Activated T-cell treated with anti-CD3 and anti-CD28 coated beads, Interleukin-2, amount 50 U/mL, for 4 hours (primary cell): ENCODE measurements around the gene ADCY10. TPM values are rescaled to one million over a fixed set of nuclear protein-coding genes. Genes with fewer than 3 reads are reported as not detected.
"Not testable (repeated sequence)": the region's sequence is repeated elsewhere in the genome, so short reads cannot be mapped to it uniquely, and the experiment has no call there.

Experiments
- ATAC-seq, 2 donors: fragments of 200-7000 bp; cut with Tn5 transposase; one replicate each; pipeline ENCODE4 v1.10.0; 2021
- DNase-seq: peaks from one replicate; pipeline ENCODE4 v3.0.0-alpha.2; 2020
- H3K27me3 Mint-ChIP-seq: one replicate; pipeline ENCODE4 v1.8.0; 2021; ENCODE audit warnings: low read depth, mixed read lengths
- H3K36me3 Mint-ChIP-seq: one replicate; pipeline ENCODE4 v1.8.0; 2022; ENCODE audit warnings: mixed read lengths; ENCODE audit not compliant: insufficient read depth
- H3K4me1 Mint-ChIP-seq: one replicate; pipeline ENCODE4 v1.8.0; 2021; ENCODE audit warnings: low read depth, mixed read lengths
- H3K4me3 Mint-ChIP-seq: one replicate; pipeline ENCODE4 v1.8.0; 2021; ENCODE audit warnings: mild to moderate bottlenecking, moderate library complexity, mixed read lengths
- H3K9me3 Mint-ChIP-seq: one replicate; pipeline ENCODE4 v1.8.0; 2021; ENCODE audit warnings: mixed read lengths
- total RNA-seq, 3 donors: library from RNA; stranded (reverse); gene quantifications; one replicate each; pipeline ENCODE4 v1.2.1, GENCODE V29; 2021

The ADCY10 gene
- total RNA-seq, 3 donors from 2014 or later, result not detected

GRCh38 chr1:167806235-167806634 lies 107.7 kb downstream of the ADCY10 start:
- H3K4me3 Mint-ChIP-seq, H3K9me3 Mint-ChIP-seq, ATAC-seq, H3K27me3 Mint-ChIP-seq, DNase-seq, H3K36me3 Mint-ChIP-seq: not testable (repeated sequence)
- peaks cover 25% of the 10 kb centered on the region for H3K4me1 Mint-ChIP-seq

GRCh38 chr1:167805041-167805556 lies 108.8 kb downstream of the ADCY10 start:
- Mint-ChIP-seq H3K4me3 (peak overlapping the region; percentile 3), H3K27me3 (peaks cover 3% of the 10 kb centered on the region), H3K36me3 (no peaks in the 10 kb centered on the region), H3K4me1 (peaks cover 25% of the 10 kb centered on the region), H3K9me3 (no peaks in the 10 kb centered on the region)
- no peak for DNase-seq
- ATAC-seq, result peak; percentile 17 to 39

- H3K4me1 Mint-ChIP-seq, result peaks cover 25% of the 10 kb centered on the region
- no peaks in the 10 kb centered on the region for H3K9me3 Mint-ChIP-seq
- peak overlapping the region; percentile 19 for H3K4me3 Mint-ChIP-seq
- peak; percentile 84 for DNase-seq
- peak; percentile 94 to 96 for ATAC-seq
- H3K27me3 Mint-ChIP-seq, result no peaks in the 10 kb centered on the region
- no peaks in the 10 kb centered on the region for H3K36me3 Mint-ChIP-seq
Observed at GRCh38 chr1:167803358-167804207, 110.4 kb downstream of the ADCY10 start.

- no peak overlapping the region for H3K4me3 Mint-ChIP-seq
- H3K27me3 Mint-ChIP-seq, result no peaks in the 10 kb centered on the region
- DNase-seq (no peak), ATAC-seq (no peak)
- no peaks in the 10 kb centered on the region for H3K9me3 Mint-ChIP-seq
- no peaks in the 10 kb centered on the region for H3K36me3 Mint-ChIP-seq
- H3K4me1 Mint-ChIP-seq, result peaks cover 25% of the 10 kb centered on the region
Observed at GRCh38 chr1:167802235-167802634, 111.7 kb downstream of the ADCY10 start.

- Mint-ChIP-seq H3K36me3 (no peaks in the 10 kb centered on the region), H3K9me3 (no peaks in the 10 kb centered on the region), H3K27me3 (no peaks in the 10 kb centered on the region), H3K4me1 (peaks cover 22% of the 10 kb centered on the region), H3K4me3 (no peak overlapping the region)
- DNase-seq (no peak), ATAC-seq (no peak)
Observed at GRCh38 chr1:167800251-167800650, 113.7 kb downstream of the ADCY10 start.

- H3K36me3 Mint-ChIP-seq, result no peaks in the 10 kb centered on the region
- H3K9me3 Mint-ChIP-seq, result no peaks in the 10 kb centered on the region
- DNase-seq, result no peak
- peaks cover 17% of the 10 kb centered on the region for H3K4me1 Mint-ChIP-seq
- no peak overlapping the region for H3K4me3 Mint-ChIP-seq
- no peaks in the 10 kb centered on the region for H3K27me3 Mint-ChIP-seq
- ATAC-seq, result no peak
Observed at GRCh38 chr1:167799747-167800146, 114.2 kb downstream of the ADCY10 start.

- ATAC-seq (no peak), DNase-seq (no peak)
- Mint-ChIP-seq H3K4me1 (peaks cover 9% of the 10 kb centered on the region), H3K27me3 (no peaks in the 10 kb centered on the region), H3K9me3 (no peaks in the 10 kb centered on the region), H3K4me3 (no peak overlapping the region), H3K36me3 (no peaks in the 10 kb centered on the region)
Observed at GRCh38 chr1:167798952-167799351, 115.0 kb downstream of the ADCY10 start.

- Mint-ChIP-seq H3K4me3 (no peak overlapping the region), H3K4me1 (peaks cover 2% of the 10 kb centered on the region), H3K9me3 (no peaks in the 10 kb centered on the region), H3K27me3 (no peaks in the 10 kb centered on the region), H3K36me3 (peaks cover 2% of the 10 kb centered on the region)
- DNase-seq (no peak), ATAC-seq (peak; percentile 50 to 65)
Observed at GRCh38 chr1:167797015-167797414, 116.9 kb downstream of the ADCY10 start.

- Mint-ChIP-seq H3K9me3 (no peaks in the 10 kb centered on the region), H3K4me1 (peaks cover 2% of the 10 kb centered on the region), H3K4me3 (no peak overlapping the region), H3K27me3 (no peaks in the 10 kb centered on the region), H3K36me3 (peaks cover 2% of the 10 kb centered on the region)
- no peak for ATAC-seq
- DNase-seq, result no peak
Observed at GRCh38 chr1:167795810-167796740, 117.9 kb downstream of the ADCY10 start.

GRCh38 chr1:167794043-167794442 lies 119.9 kb downstream of the ADCY10 start:
- Mint-ChIP-seq H3K9me3 (no peaks in the 10 kb centered on the region), H3K4me3 (no peak overlapping the region), H3K4me1 (peaks cover 2% of the 10 kb centered on the region), H3K36me3 (peaks cover 5% of the 10 kb centered on the region), H3K27me3 (no peaks in the 10 kb centered on the region)
- ATAC-seq, result no peak
- DNase-seq, result no peak

- ATAC-seq, result no peak
- peaks cover 2% of the 10 kb centered on the region for H3K4me1 Mint-ChIP-seq
- no peaks in the 10 kb centered on the region for H3K27me3 Mint-ChIP-seq
- H3K36me3 Mint-ChIP-seq, result peaks cover 14% of the 10 kb centered on the region
- H3K9me3 Mint-ChIP-seq, result no peaks in the 10 kb centered on the region
- H3K4me3 Mint-ChIP-seq, result no peak overlapping the region
- DNase-seq, result no peak
Observed at GRCh38 chr1:167792188-167792565, 121.8 kb downstream of the ADCY10 start.

GRCh38 chr1:167791281-167792187 lies 122.4 kb downstream of the ADCY10 start:
- DNase-seq, result no peak
- no peaks in the 10 kb centered on the region for H3K4me1 Mint-ChIP-seq
- H3K4me3 Mint-ChIP-seq, result no peak overlapping the region
- ATAC-seq, result no peak
- peaks cover 14% of the 10 kb centered on the region for H3K36me3 Mint-ChIP-seq
- H3K27me3 Mint-ChIP-seq, result no peaks in the 10 kb centered on the region
- H3K9me3 Mint-ChIP-seq, result no peaks in the 10 kb centered on the region

- ATAC-seq (no peak), DNase-seq (no peak)
- Mint-ChIP-seq H3K4me3 (no peak overlapping the region), H3K36me3 (peaks cover 16% of the 10 kb centered on the region), H3K9me3 (no peaks in the 10 kb centered on the region), H3K4me1 (no peaks in the 10 kb centered on the region), H3K27me3 (no peaks in the 10 kb centered on the region)
Observed at GRCh38 chr1:167790117-167790516, 123.8 kb downstream of the ADCY10 start.

GRCh38 chr1:167789501-167789900 lies 124.4 kb downstream of the ADCY10 start:
- no peaks in the 10 kb centered on the region for H3K4me1 Mint-ChIP-seq
- H3K36me3 Mint-ChIP-seq, result peaks cover 19% of the 10 kb centered on the region
- no peaks in the 10 kb centered on the region for H3K27me3 Mint-ChIP-seq
- no peaks in the 10 kb centered on the region for H3K9me3 Mint-ChIP-seq
- no peak overlapping the region for H3K4me3 Mint-ChIP-seq
- no peak for ATAC-seq
- DNase-seq, result no peak
